22Rv1 (cell line): ENCODE data around the gene PGD.

Source experiments
- ZFX ChIP-seq: fragments of 450-650 bp; IDR thresholded peaks from 2 replicates; pipeline ENCODE4 v1.6.1; 2017; ENCODE audit warnings: antibody characterized with exemption, borderline replicate concordance
- TF ChIP-seq, protein P1 (sequence below): fragments of 450-650 bp; IDR thresholded peaks from 2 replicates; pipeline ENCODE4 v1.5.1; 2017; ENCODE audit warnings: mild to moderate bottlenecking

- TF ChIP-seq, protein P1, sequence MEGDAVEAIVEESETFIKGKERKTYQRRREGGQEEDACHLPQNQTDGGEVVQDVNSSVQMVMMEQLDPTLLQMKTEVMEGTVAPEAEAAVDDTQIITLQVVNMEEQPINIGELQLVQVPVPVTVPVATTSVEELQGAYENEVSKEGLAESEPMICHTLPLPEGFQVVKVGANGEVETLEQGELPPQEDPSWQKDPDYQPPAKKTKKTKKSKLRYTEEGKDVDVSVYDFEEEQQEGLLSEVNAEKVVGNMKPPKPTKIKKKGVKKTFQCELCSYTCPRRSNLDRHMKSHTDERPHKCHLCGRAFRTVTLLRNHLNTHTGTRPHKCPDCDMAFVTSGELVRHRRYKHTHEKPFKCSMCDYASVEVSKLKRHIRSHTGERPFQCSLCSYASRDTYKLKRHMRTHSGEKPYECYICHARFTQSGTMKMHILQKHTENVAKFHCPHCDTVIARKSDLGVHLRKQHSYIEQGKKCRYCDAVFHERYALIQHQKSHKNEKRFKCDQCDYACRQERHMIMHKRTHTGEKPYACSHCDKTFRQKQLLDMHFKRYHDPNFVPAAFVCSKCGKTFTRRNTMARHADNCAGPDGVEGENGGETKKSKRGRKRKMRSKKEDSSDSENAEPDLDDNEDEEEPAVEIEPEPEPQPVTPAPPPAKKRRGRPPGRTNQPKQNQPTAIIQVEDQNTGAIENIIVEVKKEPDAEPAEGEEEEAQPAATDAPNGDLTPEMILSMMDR = no peak
- no peak for TF ChIP-seq ZFX
These were observed 18.1 kb upstream of the PGD start for GRCh38 chr1:10380594-10381275.
